HG02852 (cell line): ENCODE measurements around the gene GDF9.

Source experiments
- ATAC-seq: cut with Tn5 transposase; IDR thresholded peaks from one replicate; pipeline ENCODE4 v1.9.1; 2021; ENCODE audit warnings: mild to moderate bottlenecking, moderate library complexity; ENCODE audit not compliant: unreplicated experiment

Gene GDF9, protein sequence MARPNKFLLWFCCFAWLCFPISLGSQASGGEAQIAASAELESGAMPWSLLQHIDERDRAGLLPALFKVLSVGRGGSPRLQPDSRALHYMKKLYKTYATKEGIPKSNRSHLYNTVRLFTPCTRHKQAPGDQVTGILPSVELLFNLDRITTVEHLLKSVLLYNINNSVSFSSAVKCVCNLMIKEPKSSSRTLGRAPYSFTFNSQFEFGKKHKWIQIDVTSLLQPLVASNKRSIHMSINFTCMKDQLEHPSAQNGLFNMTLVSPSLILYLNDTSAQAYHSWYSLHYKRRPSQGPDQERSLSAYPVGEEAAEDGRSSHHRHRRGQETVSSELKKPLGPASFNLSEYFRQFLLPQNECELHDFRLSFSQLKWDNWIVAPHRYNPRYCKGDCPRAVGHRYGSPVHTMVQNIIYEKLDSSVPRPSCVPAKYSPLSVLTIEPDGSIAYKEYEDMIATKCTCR

DNA sequence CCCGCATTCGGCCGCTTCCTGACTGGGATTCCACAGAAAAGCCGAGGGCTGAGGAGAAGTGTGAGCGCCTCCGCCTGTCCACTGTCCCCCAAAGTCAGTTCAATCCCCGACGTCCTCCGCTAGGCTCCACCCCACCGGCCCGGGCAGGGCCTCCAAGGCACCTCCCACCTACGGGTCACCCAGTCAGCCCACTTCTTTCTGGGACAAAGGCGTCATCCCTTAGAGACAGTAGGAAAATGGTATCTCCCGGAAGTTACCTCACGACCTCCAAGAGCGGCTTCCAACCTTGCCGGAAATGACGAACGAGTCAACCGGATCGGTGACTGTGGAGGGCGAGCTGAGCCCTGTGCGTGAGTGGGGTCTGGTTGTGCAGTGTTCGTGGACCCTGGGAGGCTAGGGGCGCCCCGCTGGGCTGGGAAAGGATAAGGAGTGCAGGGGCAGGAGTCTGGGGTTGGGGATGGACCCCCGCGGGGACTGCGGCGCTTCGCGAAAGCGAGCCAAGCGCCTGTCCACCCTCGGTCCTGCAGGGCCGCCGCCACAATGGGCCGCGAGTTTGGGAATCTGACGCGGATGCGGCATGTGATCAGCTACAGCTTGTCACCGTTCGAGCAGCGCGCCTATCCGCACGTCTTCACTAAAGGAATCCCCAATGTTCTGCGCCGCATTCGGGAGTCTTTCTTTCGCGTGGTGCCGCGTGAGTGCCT is at the start of gene GDF9, which contains the start of gene UQCRQ:
Gene GDF9, minus strand, starts transcription at position 128 of the 704 bp plus-strand sequence. CDS start 1,936 bp downstream, outside the sequence.
Gene UQCRQ, plus strand, starts transcription at position 301 of the 704 bp plus-strand sequence. Its CDS starts 240 bp downstream, at position 541.
- ATAC-seq = peak; percentile 99

DNA sequence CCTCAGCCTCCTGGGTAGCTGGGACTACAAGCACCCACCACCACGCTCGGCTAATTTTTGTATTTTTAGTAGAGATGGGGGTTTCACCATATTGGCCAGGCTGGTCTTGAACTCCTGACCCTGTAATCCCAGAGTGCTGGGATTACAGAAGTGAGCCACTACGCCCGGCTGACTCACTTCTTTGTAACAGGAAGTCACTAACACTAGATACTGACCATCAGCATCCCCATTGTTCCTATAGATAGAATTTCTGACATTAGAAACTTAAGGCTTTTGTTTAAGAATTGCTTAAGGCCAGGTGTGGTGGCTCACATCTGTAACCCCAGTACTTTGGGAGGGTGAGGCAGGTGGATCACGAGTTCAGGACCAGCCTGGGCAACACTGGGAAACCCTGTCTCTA is 49.4 kb upstream of the GDF9 start:
- ATAC-seq = no peak

DNA sequence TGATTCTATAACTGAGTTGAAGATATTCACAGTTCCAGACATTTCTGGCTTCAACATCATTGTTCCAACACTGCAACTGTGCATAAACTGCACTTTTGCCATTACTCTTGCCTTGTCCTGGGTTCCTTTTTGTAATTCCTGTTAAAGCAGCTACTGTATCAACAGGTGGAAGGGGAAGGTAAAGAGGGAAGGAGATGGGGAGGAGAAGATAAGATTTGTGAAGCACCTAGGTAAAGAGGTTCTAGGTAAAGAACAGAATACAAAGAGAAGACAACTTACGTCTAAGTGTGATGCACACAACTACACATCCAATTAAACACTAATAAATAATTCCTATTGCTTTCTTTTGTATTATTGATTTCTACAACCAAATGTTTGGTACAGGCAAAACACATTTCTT is 43.4 kb upstream of the GDF9 start:
- ATAC-seq = no peak

DNA sequence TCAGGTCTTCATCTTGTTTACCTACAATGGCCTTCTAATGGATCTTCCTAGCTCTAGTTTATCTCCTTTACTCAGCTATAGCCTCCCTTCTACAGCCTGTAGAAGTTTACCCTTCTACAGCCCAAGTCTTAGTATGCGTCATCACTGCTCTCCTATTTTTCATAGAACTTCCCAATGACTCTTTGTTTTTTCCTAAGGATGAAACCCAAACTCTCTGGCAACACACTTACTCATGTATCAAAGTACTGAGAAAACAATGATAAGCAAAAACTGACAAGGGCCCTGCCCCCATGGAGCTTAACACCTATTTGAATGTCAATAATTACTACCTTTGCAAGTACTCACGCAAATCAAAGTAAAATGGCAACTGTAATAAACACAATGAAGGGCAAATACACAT is 40.9 kb upstream of the GDF9 start:
- no peak for ATAC-seq

DNA sequence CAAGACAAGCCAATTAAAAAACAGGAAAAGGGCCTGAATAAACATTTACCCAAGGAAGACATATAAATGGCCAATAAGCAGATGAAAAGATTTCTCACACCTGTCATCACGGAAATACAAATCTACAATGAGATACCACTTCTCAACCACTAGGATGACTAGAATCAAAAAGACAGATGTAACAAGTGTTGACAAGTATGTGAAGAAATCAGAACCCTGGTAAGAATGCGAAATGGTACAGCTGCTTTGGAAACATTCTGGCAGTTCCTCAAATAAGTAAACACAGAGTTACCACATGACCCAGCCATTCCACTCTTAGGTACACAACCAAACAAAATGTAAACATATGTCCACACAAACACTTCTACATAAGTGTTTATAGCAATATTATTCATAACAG is 39.7 kb upstream of the GDF9 start:
- no peak for ATAC-seq

DNA sequence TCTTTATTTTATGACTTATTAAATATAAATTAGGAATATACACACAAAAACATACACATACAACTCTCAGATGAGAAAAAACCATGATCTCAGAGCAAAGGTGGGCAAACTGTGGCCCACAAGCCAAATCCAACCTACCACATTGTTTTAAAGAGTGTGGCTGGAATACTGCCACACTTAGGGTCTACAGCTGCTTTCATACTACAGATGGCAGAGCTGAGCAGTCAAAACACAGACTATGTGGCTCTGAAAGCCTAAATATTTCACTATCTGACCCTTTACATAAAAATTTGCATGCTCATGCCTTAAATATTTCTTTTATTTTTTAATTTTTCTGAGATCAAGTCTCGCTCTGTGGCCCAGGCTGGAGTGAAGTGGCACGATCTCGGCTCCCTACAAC is 35.5 kb upstream of the GDF9 start:
- ATAC-seq = no peak

DNA sequence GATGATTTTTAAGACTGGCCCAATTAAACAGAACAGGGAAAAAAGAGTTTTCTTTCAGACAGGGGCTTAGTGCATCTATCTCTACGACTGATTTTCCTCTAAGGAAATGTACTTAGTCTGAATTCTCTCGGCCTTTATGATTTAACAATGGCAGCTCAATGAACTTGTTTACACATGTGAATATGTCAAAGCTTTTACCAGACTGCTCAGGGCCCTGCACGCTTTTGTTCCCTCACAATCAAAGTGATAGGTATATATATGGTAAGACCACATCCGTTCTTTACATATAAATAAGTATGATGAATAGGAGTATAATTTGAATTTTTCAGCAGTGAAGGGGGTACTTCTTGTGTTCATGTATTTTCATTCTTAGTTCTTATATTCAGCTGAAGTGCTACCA is 34.8 kb upstream of the GDF9 start:
- ATAC-seq = no peak

DNA sequence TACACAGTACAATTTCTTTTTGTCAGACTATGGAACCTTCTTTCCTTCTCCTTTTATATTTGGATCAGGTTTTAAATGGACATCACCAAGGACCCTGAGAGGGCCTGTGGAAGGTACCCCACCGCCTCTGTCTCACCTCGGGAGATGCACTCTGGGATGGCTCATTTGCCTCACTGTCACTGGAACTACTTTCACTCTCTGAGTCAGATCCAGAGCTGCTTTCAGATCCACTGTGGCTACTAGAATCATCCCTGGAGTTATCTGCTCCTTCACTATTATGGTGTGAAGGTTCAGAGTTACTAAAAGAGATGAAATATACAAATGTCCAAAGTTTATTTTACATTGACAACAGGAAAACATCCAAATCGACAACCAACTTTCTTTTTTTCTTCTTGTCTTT is 31.8 kb upstream of the GDF9 start:
- ATAC-seq = no peak

DNA sequence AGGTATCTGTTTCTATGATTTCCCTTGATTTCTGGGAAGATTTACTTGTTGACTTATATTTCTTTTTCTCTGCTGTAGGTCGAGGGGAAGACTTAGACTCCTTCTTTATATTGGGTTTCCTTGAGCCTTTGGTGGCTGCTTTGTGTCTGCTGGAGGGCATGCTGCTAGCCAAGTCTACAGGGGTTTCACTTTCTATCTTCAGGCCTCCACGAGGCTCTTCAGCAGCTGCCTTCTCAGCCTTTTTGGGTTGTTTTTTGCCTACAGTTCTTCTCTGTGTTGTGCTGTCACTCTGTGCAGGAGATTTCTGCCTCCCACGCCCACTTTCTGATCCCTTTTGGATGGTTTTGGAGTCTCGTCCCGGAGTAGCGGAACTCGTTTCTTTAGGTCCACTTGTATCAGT is 30.4 kb upstream of the GDF9 start:
- no peak for ATAC-seq

DNA sequence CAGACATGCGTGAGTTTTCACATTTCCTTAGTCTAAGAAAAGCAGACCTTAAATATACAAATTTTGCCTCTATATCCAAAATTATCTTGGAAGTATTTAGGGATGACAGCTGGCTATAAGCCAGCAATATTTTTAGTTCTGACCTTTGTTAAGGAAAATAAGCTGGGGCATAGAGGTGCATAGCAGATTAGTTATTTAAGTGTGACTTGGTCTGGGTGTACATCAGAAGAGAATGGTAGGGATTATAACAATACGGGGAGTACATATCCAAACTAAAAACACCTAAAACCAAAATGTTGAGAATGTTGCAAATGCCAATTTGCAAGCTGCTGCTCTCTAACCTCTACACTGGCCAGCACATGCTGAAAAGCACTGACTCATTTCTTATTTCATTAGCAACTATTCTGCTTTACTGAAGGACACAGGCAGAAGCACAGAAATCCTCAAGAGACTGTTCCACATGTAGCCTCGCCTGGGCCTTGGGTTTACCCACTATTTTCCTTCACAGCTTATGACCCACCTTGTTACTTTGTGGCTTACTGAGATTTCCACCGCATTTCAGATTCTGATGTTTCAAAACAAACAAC is 29.5 kb upstream of the GDF9 start:
- ATAC-seq = no peak

DNA sequence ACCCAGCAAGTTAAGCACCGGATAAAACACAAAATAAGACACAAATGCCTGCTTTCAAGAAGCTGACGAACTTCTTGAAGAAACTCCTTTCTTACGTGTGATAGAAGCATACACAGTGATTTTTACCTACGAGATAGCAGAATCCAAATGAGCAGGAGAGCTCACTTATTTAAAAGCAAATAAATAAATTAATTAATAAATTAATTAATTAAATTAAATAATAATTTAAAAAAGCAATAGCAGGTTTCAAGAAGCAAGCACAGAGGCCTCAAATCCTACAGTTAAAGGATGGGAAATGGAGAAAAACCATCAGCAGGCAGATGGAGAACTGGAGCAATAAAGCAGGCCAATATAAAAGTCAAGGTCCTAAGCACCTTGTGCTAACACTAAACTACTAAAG is 24.5 kb upstream of the GDF9 start:
- no peak for ATAC-seq

DNA sequence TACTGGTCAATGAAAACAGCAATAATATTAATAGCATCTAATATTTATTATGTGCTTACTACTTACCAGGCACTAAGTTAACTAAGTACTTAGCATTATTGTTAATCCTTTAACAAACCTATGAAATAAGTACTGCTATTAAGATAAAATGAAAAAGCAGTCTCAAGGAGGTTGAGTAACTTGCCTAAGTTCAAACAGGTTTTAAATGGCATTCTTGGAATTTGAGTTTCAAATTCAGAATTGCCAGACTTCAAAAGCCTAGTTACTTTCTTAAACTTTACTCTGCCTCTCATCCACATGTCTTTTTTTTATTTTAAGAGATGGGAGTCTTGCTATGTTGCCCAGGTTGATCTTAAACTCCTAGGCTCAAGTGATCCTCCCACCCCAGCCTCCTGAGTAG is 23.2 kb upstream of the GDF9 start:
- ATAC-seq = no peak

DNA sequence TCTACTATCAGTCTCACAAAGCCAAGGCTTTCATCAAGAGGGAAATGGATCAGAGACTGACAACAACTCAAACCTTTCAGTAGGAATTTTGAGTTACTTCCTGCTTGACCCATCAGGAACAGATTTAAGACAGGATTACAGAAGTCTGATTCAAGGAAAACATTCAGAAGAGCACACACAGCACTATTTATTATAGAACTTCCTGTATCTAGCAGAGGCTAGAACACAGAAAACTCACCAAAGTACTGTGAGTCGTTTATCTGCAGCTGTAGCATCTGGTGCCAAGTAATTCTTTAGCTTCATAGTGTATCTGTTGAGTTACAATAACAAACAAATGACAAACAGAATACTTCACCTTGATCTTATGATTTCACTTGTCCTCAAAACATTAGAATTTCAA is 21.0 kb upstream of the GDF9 start:
- no peak for ATAC-seq

DNA sequence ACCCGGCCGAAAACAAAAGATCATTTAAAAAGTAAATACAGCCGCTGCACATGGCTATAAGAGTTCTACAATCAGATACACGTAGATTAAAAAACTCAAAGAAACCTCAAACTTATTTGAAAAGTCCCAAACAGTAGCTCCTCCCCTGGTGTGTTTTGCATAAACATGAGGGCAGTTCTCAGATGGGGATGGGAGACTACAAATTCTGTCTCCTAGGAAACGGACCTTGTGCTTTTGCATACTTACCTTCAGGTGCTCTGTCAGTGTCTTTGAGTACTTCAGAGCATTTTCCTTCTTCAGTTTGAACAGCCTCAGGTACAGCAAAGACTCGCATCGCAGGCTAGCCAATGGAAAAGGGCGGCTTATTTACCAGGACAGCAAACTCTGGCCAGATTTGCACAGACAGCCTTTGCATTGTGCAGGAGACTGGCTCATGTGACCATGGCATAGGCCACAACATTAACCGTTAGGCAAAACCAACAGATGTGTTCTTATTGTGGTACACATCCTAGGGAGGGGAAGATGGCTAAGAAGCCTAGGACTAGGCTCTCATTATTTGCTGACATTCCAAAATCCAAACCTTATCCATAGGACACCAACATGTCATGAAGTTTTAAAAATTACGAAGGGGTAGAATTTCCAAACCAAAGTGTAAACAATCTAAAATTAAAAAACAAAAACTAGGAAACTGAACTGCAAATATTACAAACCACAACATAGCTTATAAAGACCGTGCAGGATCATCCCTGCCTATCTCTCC is 20.0 kb upstream of the GDF9 start:
- no peak for ATAC-seq

DNA sequence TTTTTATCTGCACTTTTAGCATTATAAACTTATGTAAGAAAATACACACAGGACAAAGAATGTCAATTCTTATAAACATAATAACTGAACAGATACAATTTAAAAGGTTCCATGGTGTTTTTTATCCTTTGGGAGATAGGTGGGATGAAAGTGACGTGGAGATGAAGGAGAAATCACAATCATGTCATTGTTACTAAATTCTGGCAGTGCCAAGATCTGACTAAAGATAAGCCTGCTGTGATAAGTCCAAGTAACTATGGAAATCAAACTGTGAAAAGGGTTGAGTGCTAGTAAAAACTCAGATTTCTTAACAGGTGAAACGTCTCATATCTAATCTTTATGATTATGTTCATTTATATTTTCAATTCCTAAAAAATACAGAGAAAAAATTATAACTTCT is 18.3 kb upstream of the GDF9 start:
- ATAC-seq = no peak

DNA sequence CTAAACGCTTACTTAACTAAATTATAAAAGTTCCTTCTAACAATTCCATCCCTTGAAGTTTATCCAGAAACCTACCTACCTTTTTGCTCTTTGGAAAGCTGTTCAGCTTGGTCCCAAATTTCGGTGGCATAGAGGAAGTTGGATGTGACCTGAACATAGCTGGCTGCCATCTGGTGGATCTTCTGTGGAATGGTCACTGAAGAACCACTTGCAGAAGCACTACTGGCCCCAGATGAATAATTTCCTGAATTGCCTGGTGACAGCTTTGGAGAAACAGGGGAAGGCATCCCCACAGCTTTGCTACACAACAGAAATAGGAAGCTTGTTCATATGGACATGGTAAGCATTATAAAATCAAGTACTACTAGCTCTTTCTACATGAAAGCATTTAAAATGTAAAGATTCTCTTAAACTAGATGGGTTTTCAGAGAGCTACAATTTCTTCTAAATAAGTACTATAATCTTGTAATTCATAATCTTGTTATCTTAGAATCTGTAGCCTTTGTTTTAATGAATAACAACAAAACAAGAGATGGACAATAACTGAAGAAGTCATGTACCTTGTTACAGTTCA is 17.1 kb upstream of the GDF9 start:
- ATAC-seq = no peak

DNA sequence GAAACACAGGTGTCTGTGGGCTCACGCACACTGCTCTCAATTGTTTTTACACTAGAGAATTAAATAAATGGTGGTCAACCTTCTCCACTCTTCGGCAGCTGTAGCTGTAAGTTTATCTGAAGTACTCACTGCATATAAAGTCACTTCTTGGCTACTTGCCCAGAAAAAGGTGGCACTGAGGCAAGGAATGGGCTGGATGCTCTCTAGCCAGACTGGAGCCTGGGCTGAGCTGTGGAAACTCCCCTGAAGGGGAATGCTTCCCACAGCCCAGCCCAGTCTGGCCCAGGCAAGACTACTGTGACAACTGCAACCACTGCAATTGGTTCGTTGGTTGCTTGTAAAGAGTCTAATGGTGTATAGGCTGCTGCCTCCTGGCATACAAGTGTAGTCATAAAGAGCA is 11.7 kb upstream of the GDF9 start:
- ATAC-seq = no peak

DNA sequence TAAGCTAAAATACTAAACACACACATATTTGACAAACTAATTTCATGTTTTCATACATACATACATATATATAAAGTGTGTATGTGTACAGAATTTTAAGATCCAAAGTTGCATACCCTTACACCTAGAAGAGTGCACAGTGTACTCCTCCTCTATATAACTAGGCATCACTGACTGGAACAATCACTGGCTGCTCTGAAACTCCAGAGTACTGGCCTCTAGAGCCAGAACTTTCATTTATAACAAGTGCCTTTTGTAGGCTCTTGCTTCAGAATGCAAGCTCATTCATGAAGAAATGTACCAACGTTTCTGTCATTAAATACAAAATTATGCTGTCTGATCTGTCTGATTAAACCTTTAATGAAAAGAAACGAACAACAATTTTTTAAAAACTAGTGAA is 11.2 kb upstream of the GDF9 start:
- ATAC-seq = no peak

DNA sequence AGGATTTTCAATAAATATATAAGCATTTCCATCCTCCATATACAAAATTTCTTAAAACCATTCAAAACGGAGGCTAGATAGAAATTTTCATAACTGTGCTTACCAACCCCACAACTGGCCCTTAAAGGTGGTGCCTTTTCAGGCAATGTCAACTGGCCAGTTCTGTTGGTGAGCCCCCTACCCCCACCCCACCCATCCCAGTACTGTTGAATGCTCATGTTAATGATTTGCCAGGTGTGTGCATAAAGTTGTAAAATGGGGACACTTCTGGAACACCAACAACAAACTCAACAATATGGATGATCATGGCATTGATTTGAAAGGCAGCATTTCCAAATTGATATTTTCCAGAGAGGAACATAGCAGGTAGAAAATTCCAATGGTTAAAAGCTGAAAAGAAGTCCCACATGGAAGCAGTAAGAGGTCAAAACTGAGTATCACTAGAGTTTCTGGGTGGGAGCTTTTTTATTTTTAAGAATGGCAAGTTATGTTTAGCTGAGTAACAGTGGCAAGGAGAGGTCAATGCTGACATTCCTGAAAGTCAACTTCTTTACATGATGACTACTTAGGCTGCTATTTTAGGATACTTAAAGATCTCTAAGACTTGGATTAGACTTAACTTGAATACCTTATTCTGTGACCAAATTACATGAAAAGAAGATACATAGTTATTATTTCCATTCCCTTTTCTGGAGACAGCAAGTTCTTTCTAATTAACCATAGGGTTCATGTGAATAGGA is 9.9 kb upstream of the GDF9 start:
- no peak for ATAC-seq

DNA sequence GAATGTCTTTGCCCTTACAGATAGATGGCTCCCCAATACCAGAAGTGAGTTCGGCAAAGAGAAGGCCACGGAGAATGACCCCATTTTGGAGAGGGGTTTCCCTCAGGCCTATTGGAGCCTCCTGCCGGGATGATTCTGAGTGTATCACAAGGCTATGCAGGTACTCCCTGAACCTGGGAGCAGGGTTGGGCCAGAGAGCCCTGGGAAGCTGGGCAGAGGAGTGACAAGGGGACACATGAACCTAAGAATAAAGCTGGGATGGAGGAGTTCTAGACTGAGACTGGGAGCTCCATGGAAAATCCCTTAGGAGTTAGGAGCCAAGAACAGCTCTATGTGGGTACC is 7.6 kb upstream of the GDF9 start:
- ATAC-seq = no peak
